Rectal smooth muscle tissue (tissue), 1 donor: ENCODE measurements around the gene LGI4.

Source experiments
- H3K27ac ChIP-seq: one replicate; pipeline ENCODE4 v1.7.0; 2013; ENCODE audit warnings: low read depth, low read length, inconsistent platforms
- H3K27me3 ChIP-seq: one replicate; pipeline ENCODE4 v1.7.0; 2013; ENCODE audit warnings: low read length; ENCODE audit not compliant: control insufficient read depth, insufficient read depth
- H3K36me3 ChIP-seq: one replicate; pipeline ENCODE4 v1.7.0; 2013; ENCODE audit warnings: low read length; ENCODE audit not compliant: control insufficient read depth, insufficient read depth
- H3K4me1 ChIP-seq: one replicate; pipeline ENCODE4 v1.7.0; 2013; ENCODE audit warnings: low read length; ENCODE audit not compliant: control insufficient read depth, insufficient read depth
- H3K4me3 ChIP-seq: one replicate; pipeline ENCODE4 v1.7.0; 2013; ENCODE audit warnings: low read length
- H3K9ac ChIP-seq: one replicate; pipeline ENCODE4 v1.7.0; 2013; ENCODE audit warnings: low read length

Gene LGI4

GRCh38 chr19:35100588-35101533, 34.0 kb downstream of the LGI4 start:
- H3K27ac ChIP-seq, result no peak overlapping the region
- H3K36me3 ChIP-seq, result no peaks in the 10 kb centered on the region

GRCh38 chr19:35099897-35100275, 35.0 kb downstream of the LGI4 start:
- no peak overlapping the region for H3K9ac ChIP-seq
- no peaks in the 10 kb centered on the region for H3K4me1 ChIP-seq
- H3K36me3 ChIP-seq, result no peaks in the 10 kb centered on the region
- no peak overlapping the region for H3K4me3 ChIP-seq
- H3K27me3 ChIP-seq, result no peaks in the 10 kb centered on the region
- no peak overlapping the region for H3K27ac ChIP-seq

More at GRCh38 chr19:35100588-35101533, 34.0 kb downstream of the LGI4 start:
- Histone ChIP-seq H3K4me1 (no peaks in the 10 kb centered on the region), H3K4me3 (no peak overlapping the region), H3K27me3 (no peaks in the 10 kb centered on the region), H3K9ac (no peak overlapping the region)

GRCh38 chr19:35099155-35099896, 35.5 kb downstream of the LGI4 start:
- no peak overlapping the region for H3K27ac ChIP-seq
- no peaks in the 10 kb centered on the region for H3K27me3 ChIP-seq
- H3K36me3 ChIP-seq, result no peaks in the 10 kb centered on the region
- H3K4me3 ChIP-seq, result no peak overlapping the region
- no peaks in the 10 kb centered on the region for H3K4me1 ChIP-seq
- no peak overlapping the region for H3K9ac ChIP-seq

- H3K36me3 ChIP-seq, result no peaks in the 10 kb centered on the region
- H3K27me3 ChIP-seq, result no peaks in the 10 kb centered on the region
- no peak overlapping the region for H3K9ac ChIP-seq
Measured at GRCh38 chr19:35098413-35099049, 36.3 kb downstream of the LGI4 start.

GRCh38 chr19:35095667-35096368, 39.0 kb downstream of the LGI4 start:
- H3K27me3 ChIP-seq, result no peaks in the 10 kb centered on the region
- no peaks in the 10 kb centered on the region for H3K36me3 ChIP-seq
- no peak overlapping the region for H3K9ac ChIP-seq
- no peak overlapping the region for H3K4me3 ChIP-seq
- H3K4me1 ChIP-seq, result no peaks in the 10 kb centered on the region
- no peak overlapping the region for H3K27ac ChIP-seq

More at GRCh38 chr19:35098413-35099049, 36.3 kb downstream of the LGI4 start:
- Histone ChIP-seq H3K4me1 (no peaks in the 10 kb centered on the region), H3K4me3 (no peak overlapping the region), H3K27ac (no peak overlapping the region)

GRCh38 chr19:35094656-35095055, 40.2 kb downstream of the LGI4 start:
- no peak overlapping the region for H3K4me3 ChIP-seq
- no peaks in the 10 kb centered on the region for H3K36me3 ChIP-seq
- H3K9ac ChIP-seq, result no peak overlapping the region
- no peaks in the 10 kb centered on the region for H3K27me3 ChIP-seq
- H3K27ac ChIP-seq, result no peak overlapping the region
- H3K4me1 ChIP-seq, result no peaks in the 10 kb centered on the region

GRCh38 chr19:35093941-35094647, 40.8 kb downstream of the LGI4 start:
- Histone ChIP-seq H3K9ac (no peak overlapping the region), H3K4me3 (no peak overlapping the region), H3K27me3 (no peaks in the 10 kb centered on the region), H3K27ac (no peak overlapping the region), H3K4me1 (no peaks in the 10 kb centered on the region), H3K36me3 (no peaks in the 10 kb centered on the region)

GRCh38 chr19:35093430-35093829, 41.4 kb downstream of the LGI4 start:
- no peaks in the 10 kb centered on the region for H3K27me3 ChIP-seq
- H3K36me3 ChIP-seq, result no peaks in the 10 kb centered on the region
- no peak overlapping the region for H3K4me3 ChIP-seq
- no peak overlapping the region for H3K9ac ChIP-seq
- H3K27ac ChIP-seq, result no peak overlapping the region
- no peaks in the 10 kb centered on the region for H3K4me1 ChIP-seq

GRCh38 chr19:35090506-35091214, 44.2 kb downstream of the LGI4 start:
- Histone ChIP-seq H3K9ac (no peak overlapping the region), H3K36me3 (no peaks in the 10 kb centered on the region), H3K27me3 (no peaks in the 10 kb centered on the region), H3K27ac (no peak overlapping the region), H3K4me1 (no peaks in the 10 kb centered on the region), H3K4me3 (no peak overlapping the region)

- no peaks in the 10 kb centered on the region for H3K4me1 ChIP-seq
- no peak overlapping the region for H3K9ac ChIP-seq
- H3K4me3 ChIP-seq, result no peak overlapping the region
- no peaks in the 10 kb centered on the region for H3K27me3 ChIP-seq
- no peak overlapping the region for H3K27ac ChIP-seq
- H3K36me3 ChIP-seq, result no peaks in the 10 kb centered on the region
Measured at GRCh38 chr19:35090160-35090505, 44.7 kb downstream of the LGI4 start.

- Histone ChIP-seq H3K27me3 (no peaks in the 10 kb centered on the region), H3K36me3 (no peaks in the 10 kb centered on the region), H3K9ac (no peak overlapping the region), H3K4me3 (no peak overlapping the region), H3K4me1 (no peaks in the 10 kb centered on the region), H3K27ac (no peak overlapping the region)
Measured at GRCh38 chr19:35089554-35089953, 45.3 kb downstream of the LGI4 start.
